NCI-H2196 (cell line): ENCODE results near the gene RBMS3.
"Not testable (repeated sequence)": the region's sequence is repeated elsewhere in the genome, so short reads cannot be mapped to it uniquely, and the experiment has no call there.

Source experiments
- DNase-seq: peaks from one replicate; lab custom pipeline; 2025; ENCODE audit not compliant: unreplicated experiment; lab: John Stamatoyannopoulos, UW

RBMS3 gene

GRCh38 chr3:30044515-30044914 is 763.6 kb downstream of the RBMS3 start:
- no peak for DNase-seq

GRCh38 chr3:30048431-30048830 is 767.6 kb downstream of the RBMS3 start:
- DNase-seq = no peak

- DNase-seq = not testable (repeated sequence)
These were observed 769.2 kb downstream of the RBMS3 start for GRCh38 chr3:30050116-30050515.

- DNase-seq = no peak
These were observed 778.4 kb downstream of the RBMS3 start for GRCh38 chr3:30059240-30059639.
